CD14-positive monocyte (primary cell): Measurements from ENCODE around the gene ANKRD18A. TPM values are rescaled to one million over a fixed set of nuclear protein-coding genes. Genes with fewer than 3 reads are reported as not detected.
"Not testable (repeated sequence)": the region's sequence is repeated elsewhere in the genome, so short reads cannot be mapped to it uniquely, and the experiment has no call there.

Experiments used
- DNase-seq, 3 donors: peaks; one replicate each; pipeline ENCODE4 v3.0.0-alpha.2; 2011 to 2022
- H2AFZ ChIP-seq: 2 replicates; pipeline ENCODE4 v1.6.0; 2012; ENCODE audit warnings: mild to moderate bottlenecking, low read depth, low read length, inconsistent platforms; ENCODE audit not compliant: insufficient read depth, poor library complexity, severe bottlenecking
- H3K27ac ChIP-seq, 2 donors: 1 replicate in 1 of 2; 2 replicates in 1 of 2; pipeline ENCODE4 v1.5.1; 2012 to 2013; ENCODE audit warnings: low read length in 2 of 2, control low read depth in 1 of 2, inconsistent platforms in 1 of 2, low read depth in 1 of 2, mild to moderate bottlenecking in 1 of 2
- H3K27me3 ChIP-seq, 2 donors: one replicate each; pipeline versions ENCODE4 v1.6.0 to v1.6.1; 2011 to 2013; ENCODE audit warnings: low read length in 2 of 2; ENCODE audit not compliant: control insufficient read depth in 2 of 2, insufficient read depth in 2 of 2
- H3K36me3 ChIP-seq, 2 donors: replicated peaks in 1 of 2; 1 replicate in 1 of 2; 2 replicates in 1 of 2; pipeline versions ENCODE4 v1.5.1 to v1.6.1; 2012 to 2013; ENCODE audit warnings: low read length in 2 of 2, control low read depth in 1 of 2, inconsistent platforms in 1 of 2, mild to moderate bottlenecking in 1 of 2; ENCODE audit not compliant: insufficient read depth in 2 of 2, control insufficient read depth in 1 of 2
- H3K4me1 ChIP-seq, 2 donors: 1 replicate in 1 of 2; 2 replicates in 1 of 2; pipeline versions ENCODE4 v1.5.1 to v1.6.1; 2012 to 2013; ENCODE audit warnings: low read length in 2 of 2, control low read depth in 1 of 2, inconsistent platforms in 1 of 2, mild to moderate bottlenecking in 1 of 2, moderate library complexity in 1 of 2; ENCODE audit not compliant: insufficient read depth in 2 of 2, control insufficient read depth in 1 of 2
- H3K4me2 ChIP-seq: replicated peaks from 2 replicates; pipeline ENCODE3; 2012; ENCODE audit warnings: low read length, moderate library complexity, mild to moderate bottlenecking; ENCODE audit not compliant: poor library complexity, severe bottlenecking; ENCODE audit errors: extremely low read depth
- H3K4me3 ChIP-seq, 3 experiments: fragments of 200-600 bp in 1 of 3; sonication (generic) in 1 of 3; replicated peaks in 1 of 3; 1 replicate in 2 of 3; 2 replicates in 1 of 3; pipeline ENCODE4 v1.5.1; 2011 to 2013; ENCODE audit warnings: low read length in 3 of 3, mild to moderate bottlenecking in 3 of 3, control low read depth in 2 of 3, low read depth in 2 of 3, inconsistent platforms in 1 of 3, moderate library complexity in 1 of 3
- H3K79me2 ChIP-seq: 2 replicates; pipeline ENCODE4 v1.6.0; 2012; ENCODE audit warnings: mild to moderate bottlenecking, control low read depth, inconsistent platforms, low read length, moderate library complexity; ENCODE audit not compliant: insufficient read depth
- H3K9ac ChIP-seq: 2 replicates; pipeline ENCODE4 v1.6.0; 2017; ENCODE audit warnings: low read length, mild to moderate bottlenecking; ENCODE audit not compliant: insufficient read depth, poor library complexity, severe bottlenecking
- H3K9me3 ChIP-seq, 2 donors: replicated peaks in 1 of 2; 1 replicate in 1 of 2; 2 replicates in 1 of 2; pipeline versions ENCODE4 v1.5.1 to v1.6.1; 2012 to 2013; ENCODE audit warnings: low read length in 2 of 2, control low read depth in 1 of 2; ENCODE audit not compliant: control insufficient read depth in 1 of 2, insufficient read depth in 1 of 2
- H4K20me1 ChIP-seq: 2 replicates; pipeline ENCODE4 v1.6.0; 2012; ENCODE audit warnings: mild to moderate bottlenecking, low read length, control low read depth, moderate library complexity; ENCODE audit not compliant: insufficient read depth
- H3K27ac Mint-ChIP-seq, 7 donors: one replicate each; pipeline ENCODE4 v1.8.0; 2020; ENCODE audit warnings: mild to moderate bottlenecking in 7 of 7, mixed read lengths in 7 of 7, moderate library complexity in 6 of 7, inconsistent platforms in 2 of 7
- H3K27me3 Mint-ChIP-seq, 3 donors: one replicate each; pipeline ENCODE4 v1.8.0; 2021 to 2022; ENCODE audit warnings: low read depth in 3 of 3, mild to moderate bottlenecking in 3 of 3, mixed read lengths in 3 of 3, moderate library complexity in 3 of 3, inconsistent platforms in 1 of 3
- H3K36me3 Mint-ChIP-seq, 2 donors: one replicate each; pipeline ENCODE4 v1.8.0; 2020; ENCODE audit warnings: mixed read lengths in 2 of 2, inconsistent platforms in 1 of 2, mild to moderate bottlenecking in 1 of 2
- H3K4me1 Mint-ChIP-seq: one replicate; pipeline ENCODE4 v1.8.0; 2020; ENCODE audit warnings: mild to moderate bottlenecking, mixed read lengths
- H3K4me3 Mint-ChIP-seq, 2 donors: one replicate each; pipeline ENCODE4 v1.8.0; 2020; ENCODE audit warnings: mild to moderate bottlenecking in 2 of 2, mixed read lengths in 2 of 2, moderate library complexity in 1 of 2
- H3K9me3 Mint-ChIP-seq, 7 donors: one replicate each; pipeline ENCODE4 v1.8.0; 2020 to 2022; ENCODE audit warnings: mixed read lengths in 7 of 7, mild to moderate bottlenecking in 6 of 7, moderate library complexity in 6 of 7, inconsistent platforms in 2 of 7
- WGBS: methylation state at CpG from one replicate; pipeline ENCODE4 v1.1.5; 2013; ENCODE audit warnings: missing lambda C conversion rate; ENCODE audit not compliant: insufficient coverage; 5-methylcytosine and 5-hydroxymethylcytosine counted together
- intact Hi-C, 2 donors: fragments of 100-400 bp; cut with micrococcal nuclease; formaldehyde crosslinking; loops; one replicate each; pipeline versions ENCODE4 v1.15.0 to v1.15.1; 2023
- polyA plus RNA-seq, 3 donors: library from polyadenylated mRNA; depleted of rRNA in 1 of 3; unstranded in 2 of 3; stranded (reverse) in 1 of 3; fragments of 300-500 nt in 2 of 3; fragments of >200 nt in 1 of 3; fragmentation: Illumina TruSeq in 2 of 3; gene quantifications; 1 replicate in 2 of 3; 2 replicates in 1 of 3; pipeline ENCODE4 v1.2.3, GENCODE V29; 2012 to 2021
- TF ChIP-seq, protein P1 (sequence below): fragments of 200-600 bp; IDR thresholded peaks from one replicate; pipeline ENCODE4 v1.8.0; 2022; ENCODE audit warnings: antibody characterized with exemption, mild to moderate bottlenecking

ANKRD18A gene
- polyA plus RNA-seq, 3 donors, result 0.10 TPM; not detected in 2

DNA sequence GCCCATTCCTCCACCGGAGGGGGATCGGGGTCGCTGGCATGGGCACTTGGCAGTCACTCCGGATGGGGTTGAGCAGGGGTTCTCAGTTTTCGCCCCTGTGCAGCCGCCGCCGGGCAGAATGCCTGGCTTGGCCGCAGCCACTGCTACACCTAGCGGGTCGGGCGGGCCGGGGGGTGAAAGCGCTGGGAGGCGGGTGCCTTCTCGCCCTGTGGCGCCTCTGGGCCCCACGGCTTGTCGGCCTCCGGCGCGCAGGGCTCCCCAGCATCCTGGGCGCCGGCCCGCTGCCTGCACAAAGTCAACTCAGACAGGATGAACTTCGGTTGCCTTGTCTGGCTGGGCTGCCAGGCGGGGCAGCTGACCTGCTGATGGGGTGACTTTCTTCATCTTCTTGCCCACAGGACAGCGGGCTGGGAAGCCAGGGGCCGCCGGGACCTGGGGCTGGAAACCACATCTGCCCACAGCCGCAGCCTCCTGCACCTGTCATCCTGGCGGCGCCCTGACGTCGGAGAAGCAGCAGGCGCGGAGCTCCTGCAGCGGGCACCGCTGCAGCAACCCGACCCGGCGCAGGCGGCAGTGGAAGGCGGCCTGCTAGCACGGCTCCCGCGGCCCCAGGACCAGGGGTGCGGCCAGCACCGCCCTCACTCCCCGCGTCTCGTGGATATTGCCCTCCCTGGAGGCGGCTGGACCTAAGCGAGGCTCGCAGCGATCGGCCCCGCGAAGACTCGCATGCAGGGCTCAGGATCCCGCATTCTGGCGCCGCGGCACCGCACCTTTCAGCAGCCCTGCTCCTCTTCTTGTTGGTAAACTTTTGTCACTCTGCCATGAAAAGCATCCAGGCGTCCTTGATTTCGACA lies 1.3 kb upstream of the ANKRD18A start:
- TF ChIP-seq, protein P1, sequence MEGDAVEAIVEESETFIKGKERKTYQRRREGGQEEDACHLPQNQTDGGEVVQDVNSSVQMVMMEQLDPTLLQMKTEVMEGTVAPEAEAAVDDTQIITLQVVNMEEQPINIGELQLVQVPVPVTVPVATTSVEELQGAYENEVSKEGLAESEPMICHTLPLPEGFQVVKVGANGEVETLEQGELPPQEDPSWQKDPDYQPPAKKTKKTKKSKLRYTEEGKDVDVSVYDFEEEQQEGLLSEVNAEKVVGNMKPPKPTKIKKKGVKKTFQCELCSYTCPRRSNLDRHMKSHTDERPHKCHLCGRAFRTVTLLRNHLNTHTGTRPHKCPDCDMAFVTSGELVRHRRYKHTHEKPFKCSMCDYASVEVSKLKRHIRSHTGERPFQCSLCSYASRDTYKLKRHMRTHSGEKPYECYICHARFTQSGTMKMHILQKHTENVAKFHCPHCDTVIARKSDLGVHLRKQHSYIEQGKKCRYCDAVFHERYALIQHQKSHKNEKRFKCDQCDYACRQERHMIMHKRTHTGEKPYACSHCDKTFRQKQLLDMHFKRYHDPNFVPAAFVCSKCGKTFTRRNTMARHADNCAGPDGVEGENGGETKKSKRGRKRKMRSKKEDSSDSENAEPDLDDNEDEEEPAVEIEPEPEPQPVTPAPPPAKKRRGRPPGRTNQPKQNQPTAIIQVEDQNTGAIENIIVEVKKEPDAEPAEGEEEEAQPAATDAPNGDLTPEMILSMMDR, result no peak
- Mint-ChIP-seq H3K36me3 (no peaks in the 10 kb centered on the region), H3K27me3 (peaks cover 13 to 37% (median 27%) of the 10 kb centered on the region in 3 donors), H3K27ac (no peak overlapping the region), H3K9me3 (peaks cover 0 to 20% (median 10%) of the 10 kb centered on the region in 7 donors), H3K4me3 (peak overlapping the region; percentile 89 to 94), H3K4me1 (peaks cover 34% of the 10 kb centered on the region)
- Histone ChIP-seq H2AFZ (peak overlapping the region; percentile 97), H3K27me3 (peaks cover 5 to 26% of the 10 kb centered on the region in 2 donors), H3K4me1 (peaks cover 35 to 46% of the 10 kb centered on the region in 2 donors), H3K79me2 (peaks cover 15% of the 10 kb centered on the region), H4K20me1 (no peaks in the 10 kb centered on the region), H3K27ac (no peak overlapping the region), H3K9me3 (no peaks in the 10 kb centered on the region), H3K4me2 (peak overlapping the region; percentile 96), H3K36me3 (no peaks in the 10 kb centered on the region), H3K4me3 (peak overlapping the region; percentile 20 to 81 (median 47)), H3K9ac (peak overlapping the region; percentile 25)
- peak in 2 of 3 donors; percentile 2 to 15 for DNase-seq
- intact Hi-C loops, result no loop called here
- under 1% methylated on average over 67 of the region's 67 CpGs for WGBS

DNA sequence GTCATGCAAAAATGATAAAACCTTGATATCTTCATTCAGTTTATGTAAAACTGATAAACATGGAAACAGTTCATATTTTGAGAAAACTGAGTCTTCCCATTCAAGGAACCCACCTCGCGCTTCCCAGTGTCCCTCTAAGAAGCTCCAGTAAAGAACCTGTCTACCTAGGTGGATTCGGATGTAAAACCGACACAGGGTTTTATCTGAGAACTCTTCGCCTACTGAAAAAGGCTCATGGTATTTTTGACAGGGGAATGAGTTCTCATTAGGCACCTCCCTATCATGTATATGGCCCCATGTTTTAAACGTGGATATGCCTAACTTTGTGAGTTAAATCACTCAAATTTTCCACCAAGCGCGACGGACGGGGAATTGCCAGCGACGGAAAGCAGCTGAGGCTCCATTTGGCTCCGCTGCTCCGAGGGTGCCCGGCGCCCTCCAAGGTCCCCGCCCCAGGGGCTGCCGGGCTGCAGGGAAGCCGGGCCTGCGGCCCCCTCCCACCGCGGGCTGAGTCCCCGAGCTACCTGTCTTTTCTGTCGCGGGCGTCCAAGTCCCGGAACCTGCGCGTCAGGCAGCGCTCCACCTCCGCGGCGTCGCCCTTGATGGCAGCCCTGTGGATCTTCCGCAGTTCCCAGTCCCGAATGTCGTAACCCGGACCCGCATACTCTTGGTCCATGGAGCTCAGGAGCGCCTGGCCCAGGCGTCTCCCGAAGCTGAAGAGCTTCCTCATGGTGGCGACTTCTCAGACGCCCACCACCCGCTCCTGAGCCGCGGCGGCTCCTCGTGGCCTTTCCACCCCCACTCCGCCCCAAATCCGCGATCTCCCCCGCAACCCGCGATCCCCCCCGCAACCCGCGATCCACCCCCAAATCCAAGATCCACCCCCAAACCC lies 594 bp downstream of the ANKRD18A start:
- H4K20me1 ChIP-seq, result no peaks in the 10 kb centered on the region
- peak overlapping the region; percentile 96 for H3K4me2 ChIP-seq
- peaks cover 15% of the 10 kb centered on the region for H3K79me2 ChIP-seq
- H3K9me3 ChIP-seq, result no peaks in the 10 kb centered on the region
- TF ChIP-seq, protein P1, result no peak
- peaks cover 5 to 26% of the 10 kb centered on the region in 2 donors for H3K27me3 ChIP-seq
- H3K9me3 Mint-ChIP-seq, result peaks cover 0 to 15% (median 7%) of the 10 kb centered on the region in 7 donors
- H3K9ac ChIP-seq, result peak overlapping the region; percentile 57
- DNase-seq, result peak in 1 of 3 donors; percentile 8
- H3K4me3 ChIP-seq, result peak overlapping the region; percentile 20 to 81 (median 47)
- 3% methylated on average over 48 of the region's 58 CpGs for WGBS
- H2AFZ ChIP-seq, result peak overlapping the region; percentile 97
- H3K27ac ChIP-seq, result no peak overlapping the region
- no peaks in the 10 kb centered on the region for H3K36me3 ChIP-seq
- intact Hi-C loops, result no loop called here
- peaks cover 30% of the 10 kb centered on the region for H3K4me1 Mint-ChIP-seq
- H3K27ac Mint-ChIP-seq, result peak overlapping the region in 4 of 7 donors; percentile 13 to 77 (median 60)
- peaks cover 2 to 3% of the 10 kb centered on the region in 2 donors for H3K36me3 Mint-ChIP-seq
- peak overlapping the region; percentile 89 to 94 for H3K4me3 Mint-ChIP-seq
- H3K27me3 Mint-ChIP-seq, result peaks cover 13 to 37% (median 27%) of the 10 kb centered on the region in 3 donors
- H3K4me1 ChIP-seq, result peaks cover 35 to 37% of the 10 kb centered on the region in 2 donors

DNA sequence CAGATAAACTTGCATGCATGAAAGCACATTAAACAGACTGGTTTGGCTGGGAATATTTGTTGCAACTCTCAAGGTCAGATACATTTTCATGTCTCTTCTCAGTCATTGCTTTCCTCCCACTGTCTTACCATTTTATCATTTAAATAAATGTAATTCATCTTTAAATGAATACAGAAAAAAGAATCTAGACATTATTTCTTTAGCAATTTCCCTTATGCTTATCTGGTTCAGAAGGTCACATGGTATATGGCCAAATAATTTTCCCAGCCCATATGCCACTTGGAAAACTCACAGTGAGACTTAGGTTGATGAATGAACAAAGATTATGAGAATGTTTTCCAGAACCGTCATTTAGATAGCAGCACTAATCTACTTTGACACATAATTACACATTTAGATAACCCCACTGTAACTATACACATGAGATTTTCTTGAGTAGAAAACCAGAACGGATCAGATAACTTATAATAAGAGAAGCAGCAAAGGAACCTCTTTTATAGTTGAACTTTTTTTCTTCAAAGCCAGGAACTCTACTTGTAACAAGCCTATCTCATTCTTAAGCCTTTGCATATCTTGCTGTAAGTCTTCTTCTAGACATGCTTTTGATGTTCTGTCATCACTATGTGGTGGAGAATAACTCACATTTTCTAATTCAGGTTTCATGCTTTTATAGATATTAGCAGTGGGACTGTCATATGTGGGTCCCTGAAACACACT lies 22.2 kb downstream of the ANKRD18A start:
- H3K79me2 ChIP-seq, DNase-seq, H3K27ac Mint-ChIP-seq, H3K9me3 ChIP-seq, H3K27me3 Mint-ChIP-seq, H2AFZ ChIP-seq, H3K9ac ChIP-seq, H3K4me1 ChIP-seq, H3K4me3 ChIP-seq, H3K4me3 Mint-ChIP-seq, intact Hi-C loops, H3K9me3 Mint-ChIP-seq, H3K36me3 ChIP-seq, H3K4me2 ChIP-seq, H4K20me1 ChIP-seq, H3K4me1 Mint-ChIP-seq, H3K27ac ChIP-seq, H3K27me3 ChIP-seq: not testable (repeated sequence)
- peaks cover 10 to 11% of the 10 kb centered on the region in 2 donors for H3K36me3 Mint-ChIP-seq
- no CpG with 5 or more reads among the region's 2 CpGs for WGBS
